ENCODE measurements around the gene TMEM218.

The TMEM218 gene

GRCh38 chr11:125088576-125089455 is 22.6 kb downstream of the TMEM218 start:
- TF ChIP-seq CTCF (IDR thresholded peaks at IDR 0.05): no peak

DNA sequence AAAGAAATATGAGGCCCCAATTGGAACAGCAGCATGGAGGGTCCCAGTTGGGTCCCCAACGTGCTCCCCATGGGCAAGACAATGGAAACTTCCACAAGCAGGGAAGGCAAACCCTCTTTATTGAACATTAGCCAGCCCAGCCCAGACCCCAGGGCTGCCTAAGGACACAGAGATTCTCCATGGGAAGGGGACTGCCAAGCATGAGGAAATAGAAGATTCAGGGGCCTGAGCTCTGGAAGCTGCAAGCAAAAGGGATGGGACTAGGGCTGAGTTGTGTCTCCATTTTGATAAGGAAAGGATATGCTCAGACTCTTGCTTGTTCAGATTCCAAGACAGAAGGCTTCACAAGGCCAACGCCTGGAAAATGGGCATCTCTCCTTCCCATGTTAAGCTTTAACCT is 23.3 kb downstream of the TMEM218 start:
- Histone ChIP-seq H3K27me3 (peaks cover 0 to 22% of the 10 kb centered on the region in 2 donors), H3K27ac (no peak overlapping the region), H3K4me1 (peaks cover 0 to 7% (median 3%) of the 10 kb centered on the region in 4 donors), H3K36me3 (no peaks in the 10 kb centered on the region), H3K4me3 (no peak overlapping the region), H3K9me3 (no peaks in the 10 kb centered on the region)
- TF ChIP-seq CTCF (IDR thresholded peaks at IDR 0.05): no peak
- no peak for DNase-seq
- intact Hi-C loops (cut with DNase I; ENCODE audit: low total_unique reads): no loop called here

More at GRCh38 chr11:125088576-125089455, 22.6 kb downstream of the TMEM218 start:
- peaks cover 0 to 7% (median 3%) of the 10 kb centered on the region in 4 donors for H3K4me1 ChIP-seq
- DNase-seq: no peak
- H3K27ac ChIP-seq: no peak overlapping the region
- no peak overlapping the region for H3K4me3 ChIP-seq
- H3K9me3 ChIP-seq: no peaks in the 10 kb centered on the region
- no peaks in the 10 kb centered on the region for H3K36me3 ChIP-seq
- H3K27me3 ChIP-seq: peaks cover 0 to 16% of the 10 kb centered on the region in 2 donors
- intact Hi-C loops (cut with DNase I; ENCODE audit: low total_unique reads): no loop called here

DNA sequence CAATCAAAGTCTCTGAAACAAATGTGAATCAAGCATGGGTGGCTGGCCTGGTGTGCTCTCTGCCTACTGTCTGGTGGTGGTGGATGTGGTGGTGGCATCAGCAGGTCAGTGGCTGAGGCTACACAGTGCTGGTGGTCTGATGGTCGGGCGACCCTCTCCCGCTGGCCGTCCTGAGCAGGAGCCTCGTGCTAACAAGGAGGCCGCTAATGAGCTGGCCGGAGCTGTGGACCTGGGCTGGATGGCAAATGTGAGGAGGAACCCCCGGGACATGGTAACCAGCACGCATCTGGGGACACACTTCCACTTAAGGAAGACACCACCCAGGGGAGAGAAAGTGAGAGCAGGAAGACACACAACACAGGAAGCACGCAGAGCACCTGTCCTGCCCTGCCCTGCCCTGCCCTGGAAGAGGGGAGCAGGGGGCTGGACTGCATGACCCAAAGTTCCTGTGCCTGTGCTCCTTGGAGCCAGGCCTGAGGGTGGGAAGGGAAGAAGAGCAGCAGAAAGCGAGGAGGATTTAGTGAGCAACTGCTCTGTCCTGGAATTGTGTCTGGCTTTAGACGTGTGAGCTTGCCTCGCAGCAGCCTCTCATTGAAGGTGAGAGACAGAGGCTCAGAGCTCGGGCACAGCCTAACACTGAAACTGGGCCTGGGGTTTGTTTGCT is 24.7 kb downstream of the TMEM218 start:
- DNase-seq: no peak
- Histone ChIP-seq H3K27me3 (peaks cover 0 to 33% of the 10 kb centered on the region in 2 donors), H3K36me3 (no peaks in the 10 kb centered on the region), H3K27ac (no peak overlapping the region), H3K4me1 (peaks cover 0 to 7% (median 3%) of the 10 kb centered on the region in 4 donors), H3K9me3 (no peaks in the 10 kb centered on the region), H3K4me3 (no peak overlapping the region)
- no peak for TF ChIP-seq CTCF (IDR thresholded peaks at IDR 0.05)
- intact Hi-C loops (cut with DNase I; ENCODE audit: low total_unique reads): no loop called here

DNA sequence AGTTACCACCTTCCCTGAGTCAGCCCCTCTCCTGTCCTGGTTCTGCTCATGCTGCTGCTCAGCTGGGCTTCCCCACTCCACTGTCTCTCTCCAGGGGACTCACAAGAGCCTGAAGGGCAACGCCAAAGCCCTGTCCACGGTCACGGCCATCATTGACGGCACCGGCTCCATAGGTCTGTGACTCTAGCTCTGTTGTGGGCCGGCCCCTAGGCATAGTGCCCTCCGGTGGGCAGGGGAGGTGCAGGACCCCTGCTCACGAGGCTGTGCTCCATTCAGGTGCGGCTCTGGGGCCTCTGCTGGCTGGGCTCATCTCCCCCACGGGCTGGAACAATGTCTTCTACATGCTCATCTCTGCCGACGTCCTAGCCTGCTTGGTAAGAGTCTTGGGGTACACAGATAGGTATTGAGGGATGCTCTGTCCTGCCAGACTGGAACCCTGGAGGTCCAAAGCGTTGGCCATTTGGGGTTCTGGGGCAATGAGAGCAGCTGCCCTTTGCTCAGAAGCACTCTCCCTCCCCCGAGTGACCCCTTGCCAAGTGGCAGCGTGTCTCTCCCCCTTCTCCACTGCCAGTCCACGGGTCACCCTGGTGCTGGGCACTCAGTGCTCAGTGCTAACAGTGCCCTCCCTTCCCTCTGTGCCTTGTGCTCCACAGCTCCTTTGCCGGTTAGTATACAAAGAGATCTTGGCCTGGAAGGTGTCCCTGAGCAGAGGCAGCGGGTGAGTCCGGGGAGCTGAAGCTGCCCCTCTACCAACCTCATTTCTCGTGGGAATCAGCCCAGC is 25.9 kb downstream of the TMEM218 start:
- Histone ChIP-seq H3K27me3 (peaks cover 0 to 36% of the 10 kb centered on the region in 2 donors), H3K27ac (no peak overlapping the region), H3K4me1 (no peaks in the 10 kb centered on the region), H3K36me3 (no peaks in the 10 kb centered on the region), H3K4me3 (no peak overlapping the region), H3K9me3 (no peaks in the 10 kb centered on the region)
- TF ChIP-seq CTCF (IDR thresholded peaks at IDR 0.05): no peak
- intact Hi-C loops (cut with DNase I; ENCODE audit: low total_unique reads): no loop called here
- DNase-seq: no peak

- DNase-seq: no peak
- intact Hi-C loops (cut with DNase I; ENCODE audit: low total_unique reads): no loop called here
- no peaks in the 10 kb centered on the region for H3K4me1 ChIP-seq
- no peak overlapping the region for H3K27ac ChIP-seq
- no peaks in the 10 kb centered on the region for H3K36me3 ChIP-seq
- H3K4me3 ChIP-seq: no peak overlapping the region
- TF ChIP-seq CTCF (IDR thresholded peaks at IDR 0.05): no peak
- H3K9me3 ChIP-seq: no peaks in the 10 kb centered on the region
- peaks cover 0 to 36% of the 10 kb centered on the region in 2 donors for H3K27me3 ChIP-seq
Observed at GRCh38 chr11:125084761-125085231, 26.6 kb downstream of the TMEM218 start.

All from tibial artery (tissue), 4 donors.